PFSK-1 (cell line): ENCODE results near the gene LRMDA.

Experiments used
- FOXP2 ChIP-seq: optimal IDR thresholded peaks from 2 replicates; pipeline ENCODE3; 2011; ENCODE audit warnings: borderline replicate concordance, control low read depth, inconsistent platforms; ENCODE audit not compliant: insufficient read depth; ENCODE audit errors: extremely low read length, extremely low read depth
- POLR2AphosphoS5 ChIP-seq: IDR thresholded peaks from 2 replicates; pipeline ENCODE4 v1.6.1; 2012; ENCODE audit warnings: low read depth, mild to moderate bottlenecking, control low read depth, low read length, moderate library complexity
- SIN3A ChIP-seq: IDR thresholded peaks from 2 replicates; pipeline ENCODE4 v1.6.1; 2012; ENCODE audit warnings: mild to moderate bottlenecking, low read length, moderate library complexity, borderline replicate concordance; ENCODE audit not compliant: insufficient read depth
- TAF1 ChIP-seq: IDR thresholded peaks from 2 replicates; pipeline ENCODE4 v1.6.1; 2012; ENCODE audit warnings: low read length, control low read depth, borderline replicate concordance; ENCODE audit not compliant: insufficient read depth
- TF ChIP-seq, protein P1 (sequence below), 2 experiments: IDR thresholded peaks; 2 replicates each; pipeline versions ENCODE4 v1.6.1 to v1.8.0; 2011 to 2012; ENCODE audit warnings: low read depth in 2 of 2, low read length in 2 of 2, control low read depth in 1 of 2, inconsistent platforms in 1 of 2, mild to moderate bottlenecking in 1 of 2, moderate library complexity in 1 of 2; ENCODE audit not compliant: insufficient read depth in 1 of 2

Gene LRMDA

DNA sequence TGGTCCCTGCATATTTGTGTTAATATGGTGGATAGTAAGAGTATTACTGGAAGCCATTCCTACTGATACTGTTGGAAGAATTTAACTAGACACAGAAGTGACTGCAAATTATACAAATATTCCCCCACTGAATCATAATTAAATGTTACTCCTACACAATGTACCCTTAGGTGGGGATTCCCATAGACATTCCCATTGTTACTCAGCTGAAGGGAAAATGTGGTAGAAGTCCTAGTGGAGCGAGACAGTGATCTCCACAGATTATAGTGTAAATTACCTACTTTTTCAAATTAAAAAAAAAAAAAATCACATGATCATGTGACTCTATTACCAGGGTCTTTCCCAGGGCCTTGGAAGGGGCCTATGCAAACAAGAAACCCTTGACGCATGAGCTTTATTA, 611.8 kb downstream of the LRMDA start:
- TF ChIP-seq POLR2AphosphoS5, result no peak
- no peak for TF ChIP-seq FOXP2
- TF ChIP-seq SIN3A, result no peak
- TF ChIP-seq, protein P1, sequence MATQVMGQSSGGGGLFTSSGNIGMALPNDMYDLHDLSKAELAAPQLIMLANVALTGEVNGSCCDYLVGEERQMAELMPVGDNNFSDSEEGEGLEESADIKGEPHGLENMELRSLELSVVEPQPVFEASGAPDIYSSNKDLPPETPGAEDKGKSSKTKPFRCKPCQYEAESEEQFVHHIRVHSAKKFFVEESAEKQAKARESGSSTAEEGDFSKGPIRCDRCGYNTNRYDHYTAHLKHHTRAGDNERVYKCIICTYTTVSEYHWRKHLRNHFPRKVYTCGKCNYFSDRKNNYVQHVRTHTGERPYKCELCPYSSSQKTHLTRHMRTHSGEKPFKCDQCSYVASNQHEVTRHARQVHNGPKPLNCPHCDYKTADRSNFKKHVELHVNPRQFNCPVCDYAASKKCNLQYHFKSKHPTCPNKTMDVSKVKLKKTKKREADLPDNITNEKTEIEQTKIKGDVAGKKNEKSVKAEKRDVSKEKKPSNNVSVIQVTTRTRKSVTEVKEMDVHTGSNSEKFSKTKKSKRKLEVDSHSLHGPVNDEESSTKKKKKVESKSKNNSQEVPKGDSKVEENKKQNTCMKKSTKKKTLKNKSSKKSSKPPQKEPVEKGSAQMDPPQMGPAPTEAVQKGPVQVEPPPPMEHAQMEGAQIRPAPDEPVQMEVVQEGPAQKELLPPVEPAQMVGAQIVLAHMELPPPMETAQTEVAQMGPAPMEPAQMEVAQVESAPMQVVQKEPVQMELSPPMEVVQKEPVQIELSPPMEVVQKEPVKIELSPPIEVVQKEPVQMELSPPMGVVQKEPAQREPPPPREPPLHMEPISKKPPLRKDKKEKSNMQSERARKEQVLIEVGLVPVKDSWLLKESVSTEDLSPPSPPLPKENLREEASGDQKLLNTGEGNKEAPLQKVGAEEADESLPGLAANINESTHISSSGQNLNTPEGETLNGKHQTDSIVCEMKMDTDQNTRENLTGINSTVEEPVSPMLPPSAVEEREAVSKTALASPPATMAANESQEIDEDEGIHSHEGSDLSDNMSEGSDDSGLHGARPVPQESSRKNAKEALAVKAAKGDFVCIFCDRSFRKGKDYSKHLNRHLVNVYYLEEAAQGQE (IDR thresholded peaks at IDR 0.05; ENCODE audit: insufficient read depth in 1 of 2, low read depth in 2 of 2, low read length in 2 of 2), result no peak
- no peak for TF ChIP-seq TAF1

DNA sequence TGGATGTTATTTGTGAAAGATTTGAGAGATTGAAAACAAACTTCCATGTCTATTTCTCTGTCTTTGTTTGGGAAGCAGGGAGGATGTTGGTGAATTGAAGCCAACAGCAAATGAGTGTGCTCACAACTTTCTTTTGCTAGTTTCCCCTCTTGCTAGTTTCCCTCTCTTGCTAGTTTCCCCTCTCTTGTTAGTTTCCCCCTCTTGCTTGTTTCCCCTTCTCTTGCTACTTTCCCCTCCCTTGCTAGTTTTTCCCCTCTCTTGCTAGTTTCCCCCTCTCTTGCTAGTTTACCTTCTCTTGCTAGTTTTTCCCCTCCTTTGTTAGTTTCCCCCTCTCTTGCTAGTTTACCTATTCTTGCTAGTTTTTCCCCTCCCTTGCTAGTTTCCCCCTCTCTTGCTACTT, 613.3 kb downstream of the LRMDA start:
- TF ChIP-seq TAF1, result no peak
- TF ChIP-seq POLR2AphosphoS5, result no peak
- TF ChIP-seq, protein P1 (IDR thresholded peaks at IDR 0.05; ENCODE audit: insufficient read depth in 1 of 2, low read depth in 2 of 2, low read length in 2 of 2), result no peak
- no peak for TF ChIP-seq FOXP2
- no peak for TF ChIP-seq SIN3A

DNA sequence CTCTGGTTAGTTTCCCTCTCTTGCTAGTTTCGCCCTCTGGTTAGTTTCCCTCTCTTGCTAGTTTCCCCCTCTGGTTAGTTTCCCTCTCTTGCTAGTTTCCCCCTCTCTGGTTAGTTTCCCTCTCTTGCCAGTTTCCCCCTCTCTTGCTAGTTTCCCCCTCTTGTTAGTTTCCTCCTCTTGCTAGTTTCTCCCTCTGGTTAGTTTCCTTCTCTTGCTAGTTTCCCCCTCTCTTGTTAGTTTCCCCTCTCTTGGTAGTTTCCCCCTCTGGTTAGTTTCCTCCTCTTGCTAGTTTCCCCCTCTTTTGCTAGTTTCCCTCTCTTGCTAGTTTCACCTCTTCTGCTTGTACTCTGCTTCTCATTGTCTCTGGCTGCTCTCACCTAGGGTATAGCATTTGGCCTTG, 613.8 kb downstream of the LRMDA start:
- no peak for TF ChIP-seq POLR2AphosphoS5
- TF ChIP-seq, protein P1 (IDR thresholded peaks at IDR 0.05; ENCODE audit: insufficient read depth in 1 of 2, low read depth in 2 of 2, low read length in 2 of 2), result no peak
- TF ChIP-seq TAF1, result no peak
- TF ChIP-seq FOXP2, result no peak
- TF ChIP-seq SIN3A, result no peak

DNA sequence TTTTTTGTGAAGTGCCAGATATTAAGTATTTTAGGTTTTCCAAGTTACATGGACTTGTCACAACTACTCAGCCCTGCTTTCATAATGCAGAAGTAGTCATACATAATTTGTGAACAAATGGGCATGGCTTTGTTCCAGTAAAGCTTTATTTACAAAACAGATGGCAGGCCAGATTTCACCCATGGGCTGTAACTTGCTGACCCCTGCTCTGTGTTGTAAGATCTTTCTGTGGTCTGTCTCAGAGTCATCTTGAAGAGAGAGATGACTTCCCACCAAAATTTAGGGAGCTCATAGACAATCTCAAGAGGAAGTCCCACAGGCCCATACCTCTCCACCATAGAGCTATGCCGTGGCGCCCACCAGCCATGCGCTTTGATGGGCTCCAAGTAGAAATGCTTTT, 616.1 kb downstream of the LRMDA start:
- TF ChIP-seq, protein P1 (IDR thresholded peaks at IDR 0.05; ENCODE audit: insufficient read depth in 1 of 2, low read depth in 2 of 2, low read length in 2 of 2), result no peak

DNA sequence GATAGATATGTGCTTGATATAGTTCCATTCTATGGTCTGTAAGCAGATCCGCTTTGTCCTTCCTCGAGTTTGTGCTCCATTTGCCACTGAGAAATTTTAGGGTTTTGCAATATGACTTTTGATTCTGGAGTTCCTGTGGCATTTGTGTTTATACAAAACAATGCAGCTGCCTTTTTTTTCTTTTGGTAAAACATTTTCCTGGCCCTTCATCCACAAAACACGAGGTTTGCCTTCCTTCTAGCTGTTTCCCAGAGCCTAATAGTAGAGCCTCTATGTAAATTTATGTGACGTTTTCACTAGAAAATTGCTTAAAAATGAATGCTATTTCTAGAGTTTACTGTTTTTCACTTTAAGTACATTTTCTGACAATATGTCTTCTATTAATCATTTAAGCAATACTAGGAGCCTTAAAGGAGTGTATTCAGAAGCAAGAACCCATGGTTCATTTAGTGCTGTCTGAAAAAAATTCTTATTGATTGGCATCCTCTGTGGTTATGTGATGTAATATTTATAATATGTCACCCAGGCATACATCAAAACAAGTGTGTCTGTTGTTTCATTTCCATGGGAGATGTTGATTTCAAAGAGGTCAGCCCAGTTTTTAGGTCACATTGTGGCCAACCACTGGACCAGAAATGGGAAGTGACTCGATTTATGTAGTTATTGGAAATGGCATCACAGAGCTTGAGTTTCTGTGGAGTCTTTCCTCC, 618.3 kb downstream of the LRMDA start:
- TF ChIP-seq, protein P1 (IDR thresholded peaks at IDR 0.05; ENCODE audit: insufficient read depth in 1 of 2, low read depth in 2 of 2, low read length in 2 of 2), result no peak
- TF ChIP-seq TAF1 (no peak), FOXP2 (no peak), POLR2AphosphoS5 (no peak), SIN3A (no peak)
